WTC11 (cell line): ENCODE measurements around the gene CACNB1. TPM values are rescaled to one million over a fixed set of nuclear protein-coding genes. Genes with fewer than 3 reads are reported as not detected.

Experiments
- ATAC-seq: fragments of 200-7000 bp; cut with Tn5 transposase; 2 replicates; pipeline ENCODE4 v1.10.0; 2021; ENCODE audit warnings: mild to moderate bottlenecking, moderate library complexity
- CTCF ChIA-PET: fragments of 300-600 bp; sonication (Branson Sonifier 250); formaldehyde crosslinking; loops from one replicate; lab custom pipeline; 2021; ENCODE audit warnings: antibody characterized with exemption; lab: Charles Lee
- POLR2A ChIA-PET: fragments of 350-600 bp; sonication (Branson Sonifier 250); formaldehyde crosslinking; loops from one replicate; lab custom pipeline; 2021; ENCODE audit warnings: antibody characterized with exemption; lab: Charles Lee
- DNase-seq: peaks from one replicate; pipeline ENCODE4 v3.0.0; 2021; ENCODE audit warnings: low spot score
- H3K27ac Mint-ChIP-seq: 2 replicates; pipeline ENCODE4 v1.8.0; 2021; ENCODE audit warnings: mixed read lengths
- H3K27me3 Mint-ChIP-seq: 2 replicates; pipeline ENCODE4 v1.8.0; 2021; ENCODE audit warnings: low read depth, mild to moderate bottlenecking, moderate library complexity, mixed read lengths
- H3K36me3 Mint-ChIP-seq: 2 replicates; pipeline ENCODE4 v1.8.0; 2021; ENCODE audit warnings: mixed read lengths
- H3K4me1 Mint-ChIP-seq: 2 replicates; pipeline ENCODE4 v1.8.0; 2022; ENCODE audit warnings: mixed read lengths
- H3K4me3 Mint-ChIP-seq: 2 replicates; pipeline ENCODE4 v1.8.0; 2021; ENCODE audit warnings: mild to moderate bottlenecking, moderate library complexity, mixed read lengths
- H3K9me3 Mint-ChIP-seq: 2 replicates; pipeline ENCODE4 v1.8.0; 2021; ENCODE audit warnings: mixed read lengths
- FOXJ3 ChIP-seq: sonication (generic); formaldehyde crosslinking; IDR thresholded peaks from 2 replicates; pipeline ENCODE4 v1.9.0; 2021; ENCODE audit warnings: missing genetic modification reagents, mild to moderate bottlenecking, borderline replicate concordance
- HMGA2 ChIP-seq: fragments of 250-450 bp; sonication (Bioruptor Pico); IDR thresholded peaks from 2 replicates; pipeline ENCODE4 v1.4.0; 2021; ENCODE audit warnings: mild to moderate bottlenecking, moderate library complexity
- JAZF1 ChIP-seq: fragments of 250-450 bp; sonication (Bioruptor Pico); IDR thresholded peaks from 2 replicates; pipeline ENCODE4 v1.9.0; 2021; ENCODE audit warnings: moderate library complexity, mild to moderate bottlenecking, inconsistent platforms
- JUN ChIP-seq: sonication (generic); formaldehyde crosslinking; IDR thresholded peaks from 2 replicates; pipeline ENCODE4 v1.8.0; 2023; ENCODE audit warnings: mild to moderate bottlenecking, missing genetic modification reagents
- RORB ChIP-seq: fragments of 250-450 bp; sonication (Bioruptor Pico); IDR thresholded peaks from 2 replicates; pipeline ENCODE4 v1.9.0; 2021; ENCODE audit warnings: mild to moderate bottlenecking
- SP1 ChIP-seq: sonication (generic); formaldehyde crosslinking; conservative IDR thresholded peaks from 2 replicates; pipeline ENCODE4 v1.8.1; 2022; ENCODE audit warnings: missing genetic modification reagents
- TEAD1 ChIP-seq: sonication (generic); formaldehyde crosslinking; IDR thresholded peaks from 2 replicates; pipeline ENCODE4 v1.8.0; 2022; ENCODE audit warnings: mild to moderate bottlenecking, missing genetic modification reagents
- ZNF219 ChIP-seq: sonication (generic); formaldehyde crosslinking; IDR thresholded peaks from 2 replicates; pipeline ENCODE4 v1.8.0; 2023; ENCODE audit warnings: missing genetic modification reagents, mild to moderate bottlenecking, borderline replicate concordance
- ZNF396 ChIP-seq: fragments of 250-450 bp; sonication (Bioruptor Pico); IDR thresholded peaks from 2 replicates; pipeline ENCODE4 v1.8.0; 2021; ENCODE audit warnings: mild to moderate bottlenecking, moderate library complexity, borderline replicate concordance
- ZNF416 ChIP-seq: fragments of 250-450 bp; sonication (Bioruptor Pico); IDR thresholded peaks from 2 replicates; pipeline ENCODE4 v1.9.0; 2021; ENCODE audit warnings: mild to moderate bottlenecking, inconsistent platforms
- ZNF671 ChIP-seq: fragments of 250-450 bp; sonication (Bioruptor Pico); IDR thresholded peaks from 2 replicates; pipeline ENCODE4 v1.8.0; 2021; ENCODE audit warnings: mild to moderate bottlenecking
- total RNA-seq: library from RNA; stranded (reverse); gene quantifications from 3 replicates; pipeline ENCODE4 v1.2.3, GENCODE V29; 2021
- TF ChIP-seq, protein P1 (sequence below): fragments of 250-450 bp; sonication (Bioruptor Pico); IDR thresholded peaks from 2 replicates; pipeline ENCODE4 v2.1.2; 2022; ENCODE audit warnings: mild to moderate bottlenecking, moderate library complexity
- TF ChIP-seq, protein P2 (sequence below): sonication (generic); formaldehyde crosslinking; IDR thresholded peaks from 2 replicates; pipeline ENCODE4 v1.8.1; 2022; ENCODE audit warnings: missing genetic modification reagents, borderline replicate concordance
- TF ChIP-seq, protein P3 (sequence below): sonication (generic); formaldehyde crosslinking; IDR thresholded peaks from 2 replicates; pipeline ENCODE4 v1.8.1; 2023; ENCODE audit warnings: mild to moderate bottlenecking, moderate library complexity, missing genetic modification reagents
- TF ChIP-seq, protein P4 (sequence below): fragments of 250-450 bp; sonication (Bioruptor Pico); IDR thresholded peaks from 2 replicates; pipeline ENCODE4 v1.9.0; 2021; ENCODE audit warnings: mild to moderate bottlenecking
- TF ChIP-seq, protein P5 (sequence below): sonication (generic); formaldehyde crosslinking; IDR thresholded peaks from 2 replicates; pipeline ENCODE4 v1.8.1; 2022; ENCODE audit warnings: mild to moderate bottlenecking, missing genetic modification reagents, moderate library complexity, borderline replicate concordance
- TF ChIP-seq, protein P6 (sequence below): sonication (generic); formaldehyde crosslinking; IDR thresholded peaks from 2 replicates; pipeline ENCODE4 v1.8.1; 2023; ENCODE audit warnings: mild to moderate bottlenecking, missing genetic modification reagents
- TF ChIP-seq, protein P7 (sequence below): sonication (generic); formaldehyde crosslinking; IDR thresholded peaks from 2 replicates; pipeline ENCODE4 v1.8.0; 2023; ENCODE audit warnings: mild to moderate bottlenecking, missing genetic modification reagents
- TF ChIP-seq, protein P8 (sequence below): fragments of 250-450 bp; sonication (Bioruptor Pico); conservative IDR thresholded peaks from 2 replicates; pipeline ENCODE4 v1.9.0; 2021; ENCODE audit warnings: mild to moderate bottlenecking
- TF ChIP-seq, protein P9 (sequence below): fragments of 250-450 bp; sonication (Bioruptor Pico); IDR thresholded peaks from 2 replicates; pipeline ENCODE4 v1.9.0; 2021; ENCODE audit warnings: moderate library complexity, mild to moderate bottlenecking, inconsistent platforms, borderline replicate concordance

CACNB1 gene
- total RNA-seq, 1 experiment from 2014 or later: 17.0 TPM

DNA sequence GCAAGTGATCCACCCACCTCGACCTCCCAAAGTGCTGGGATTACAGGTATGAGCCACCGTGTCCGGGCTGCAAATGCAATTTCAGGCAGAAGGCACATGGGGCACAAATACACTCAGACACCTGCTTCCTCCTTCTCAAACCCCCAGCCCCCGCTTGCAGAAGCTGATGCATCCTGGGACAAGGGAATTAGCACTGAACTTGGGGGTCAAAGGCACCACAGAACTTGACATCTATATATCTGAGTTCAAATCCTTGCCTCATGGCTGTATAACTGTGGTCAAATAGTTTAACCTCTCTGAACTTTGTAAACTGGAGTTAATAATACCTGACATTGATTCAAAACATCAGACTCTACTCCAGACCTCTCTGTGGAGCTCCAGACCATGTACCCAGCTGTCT lies 27.4 kb downstream of the CACNB1 start (continued):
- TF ChIP-seq, protein P1, sequence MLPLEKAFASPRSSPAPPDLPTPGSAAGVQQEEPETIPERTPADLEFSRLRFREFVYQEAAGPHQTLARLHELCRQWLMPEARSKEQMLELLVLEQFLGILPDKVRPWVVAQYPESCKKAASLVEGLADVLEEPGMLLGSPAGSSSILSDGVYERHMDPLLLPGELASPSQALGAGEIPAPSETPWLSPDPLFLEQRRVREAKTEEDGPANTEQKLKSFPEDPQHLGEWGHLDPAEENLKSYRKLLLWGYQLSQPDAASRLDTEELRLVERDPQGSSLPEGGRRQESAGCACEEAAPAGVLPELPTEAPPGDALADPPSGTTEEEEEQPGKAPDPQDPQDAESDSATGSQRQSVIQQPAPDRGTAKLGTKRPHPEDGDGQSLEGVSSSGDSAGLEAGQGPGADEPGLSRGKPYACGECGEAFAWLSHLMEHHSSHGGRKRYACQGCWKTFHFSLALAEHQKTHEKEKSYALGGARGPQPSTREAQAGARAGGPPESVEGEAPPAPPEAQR (CRISPR knock-in tag): no peak
- TF ChIP-seq, protein P2, sequence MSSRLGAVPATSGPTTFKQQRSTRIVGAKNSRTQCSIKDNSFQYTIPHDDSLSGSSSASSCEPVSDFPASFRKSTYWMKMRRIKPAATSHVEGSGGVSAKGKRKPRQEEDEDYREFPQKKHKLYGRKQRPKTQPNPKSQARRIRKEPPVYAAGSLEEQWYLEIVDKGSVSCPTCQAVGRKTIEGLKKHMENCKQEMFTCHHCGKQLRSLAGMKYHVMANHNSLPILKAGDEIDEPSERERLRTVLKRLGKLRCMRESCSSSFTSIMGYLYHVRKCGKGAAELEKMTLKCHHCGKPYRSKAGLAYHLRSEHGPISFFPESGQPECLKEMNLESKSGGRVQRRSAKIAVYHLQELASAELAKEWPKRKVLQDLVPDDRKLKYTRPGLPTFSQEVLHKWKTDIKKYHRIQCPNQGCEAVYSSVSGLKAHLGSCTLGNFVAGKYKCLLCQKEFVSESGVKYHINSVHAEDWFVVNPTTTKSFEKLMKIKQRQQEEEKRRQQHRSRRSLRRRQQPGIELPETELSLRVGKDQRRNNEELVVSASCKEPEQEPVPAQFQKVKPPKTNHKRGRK (CRISPR knock-in tag): no peak
- TF ChIP-seq, protein P3, sequence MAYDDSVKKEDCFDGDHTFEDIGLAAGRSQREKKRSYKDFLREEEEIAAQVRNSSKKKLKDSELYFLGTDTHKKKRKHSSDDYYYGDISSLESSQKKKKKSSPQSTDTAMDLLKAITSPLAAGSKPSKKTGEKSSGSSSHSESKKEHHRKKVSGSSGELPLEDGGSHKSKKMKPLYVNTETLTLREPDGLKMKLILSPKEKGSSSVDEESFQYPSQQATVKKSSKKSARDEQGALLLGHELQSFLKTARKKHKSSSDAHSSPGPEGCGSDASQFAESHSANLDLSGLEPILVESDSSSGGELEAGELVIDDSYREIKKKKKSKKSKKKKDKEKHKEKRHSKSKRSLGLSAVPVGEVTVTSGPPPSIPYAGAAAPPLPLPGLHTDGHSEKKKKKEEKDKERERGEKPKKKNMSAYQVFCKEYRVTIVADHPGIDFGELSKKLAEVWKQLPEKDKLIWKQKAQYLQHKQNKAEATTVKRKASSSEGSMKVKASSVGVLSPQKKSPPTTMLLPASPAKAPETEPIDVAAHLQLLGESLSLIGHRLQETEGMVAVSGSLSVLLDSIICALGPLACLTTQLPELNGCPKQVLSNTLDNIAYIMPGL (CRISPR knock-in tag): no peak
- TF ChIP-seq ZNF416 (CRISPR knock-in tag): no peak
- TF ChIP-seq SP1 (CRISPR knock-in tag): no peak
- no peak for TF ChIP-seq ZNF396

DNA sequence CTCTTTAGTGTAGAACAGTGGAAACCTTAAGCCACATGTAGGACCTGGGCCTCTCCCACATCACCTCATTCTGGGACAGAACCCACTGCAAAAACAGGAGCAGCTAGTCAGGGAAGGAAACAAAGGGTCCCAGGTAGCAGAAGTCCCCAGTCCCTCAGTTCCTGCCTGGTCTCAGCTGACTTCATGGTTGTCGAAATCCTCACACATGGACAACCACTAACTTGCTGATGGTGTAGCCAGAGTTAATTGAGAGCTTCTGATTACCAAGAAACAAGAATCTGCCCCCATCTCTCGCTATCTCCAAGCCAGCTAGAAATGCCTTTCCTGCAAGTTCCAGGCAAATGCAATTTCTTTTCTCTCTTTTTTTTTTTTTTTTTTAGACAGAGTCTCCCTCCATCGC lies 28.0 kb downstream of the CACNB1 start:
- ATAC-seq: no peak
- no peak overlapping the region for H3K27ac Mint-ChIP-seq
- DNase-seq: no peak
- POLR2A ChIA-PET: interaction anchor here (0.6 kb wide), 1 partner anchor 762 kb away, joined by 8 read pairs; no protein-coding TSS in a partner anchor
- H3K9me3 Mint-ChIP-seq: peaks cover 9% of the 10 kb centered on the region
- peaks cover 54% of the 10 kb centered on the region for H3K27me3 Mint-ChIP-seq
- no peak for TF ChIP-seq ZNF671 (CRISPR knock-in tag)
- no peak for TF ChIP-seq HMGA2 (CRISPR knock-in tag)
- no peak for TF ChIP-seq RORB (CRISPR knock-in tag)
- TF ChIP-seq, protein P4, sequence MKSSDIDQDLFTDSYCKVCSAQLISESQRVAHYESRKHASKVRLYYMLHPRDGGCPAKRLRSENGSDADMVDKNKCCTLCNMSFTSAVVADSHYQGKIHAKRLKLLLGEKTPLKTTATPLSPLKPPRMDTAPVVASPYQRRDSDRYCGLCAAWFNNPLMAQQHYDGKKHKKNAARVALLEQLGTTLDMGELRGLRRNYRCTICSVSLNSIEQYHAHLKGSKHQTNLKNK: no peak
- no peak for TF ChIP-seq TEAD1 (CRISPR knock-in tag)
- TF ChIP-seq, protein P5, sequence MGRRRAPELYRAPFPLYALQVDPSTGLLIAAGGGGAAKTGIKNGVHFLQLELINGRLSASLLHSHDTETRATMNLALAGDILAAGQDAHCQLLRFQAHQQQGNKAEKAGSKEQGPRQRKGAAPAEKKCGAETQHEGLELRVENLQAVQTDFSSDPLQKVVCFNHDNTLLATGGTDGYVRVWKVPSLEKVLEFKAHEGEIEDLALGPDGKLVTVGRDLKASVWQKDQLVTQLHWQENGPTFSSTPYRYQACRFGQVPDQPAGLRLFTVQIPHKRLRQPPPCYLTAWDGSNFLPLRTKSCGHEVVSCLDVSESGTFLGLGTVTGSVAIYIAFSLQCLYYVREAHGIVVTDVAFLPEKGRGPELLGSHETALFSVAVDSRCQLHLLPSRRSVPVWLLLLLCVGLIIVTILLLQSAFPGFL (CRISPR knock-in tag): no peak
- no peak for TF ChIP-seq JAZF1 (CRISPR knock-in tag)
- TF ChIP-seq ZNF219: no peak
- TF ChIP-seq, protein P6, sequence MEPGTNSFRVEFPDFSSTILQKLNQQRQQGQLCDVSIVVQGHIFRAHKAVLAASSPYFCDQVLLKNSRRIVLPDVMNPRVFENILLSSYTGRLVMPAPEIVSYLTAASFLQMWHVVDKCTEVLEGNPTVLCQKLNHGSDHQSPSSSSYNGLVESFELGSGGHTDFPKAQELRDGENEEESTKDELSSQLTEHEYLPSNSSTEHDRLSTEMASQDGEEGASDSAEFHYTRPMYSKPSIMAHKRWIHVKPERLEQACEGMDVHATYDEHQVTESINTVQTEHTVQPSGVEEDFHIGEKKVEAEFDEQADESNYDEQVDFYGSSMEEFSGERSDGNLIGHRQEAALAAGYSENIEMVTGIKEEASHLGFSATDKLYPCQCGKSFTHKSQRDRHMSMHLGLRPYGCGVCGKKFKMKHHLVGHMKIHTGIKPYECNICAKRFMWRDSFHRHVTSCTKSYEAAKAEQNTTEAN: no peak
- TF ChIP-seq, protein P7, sequence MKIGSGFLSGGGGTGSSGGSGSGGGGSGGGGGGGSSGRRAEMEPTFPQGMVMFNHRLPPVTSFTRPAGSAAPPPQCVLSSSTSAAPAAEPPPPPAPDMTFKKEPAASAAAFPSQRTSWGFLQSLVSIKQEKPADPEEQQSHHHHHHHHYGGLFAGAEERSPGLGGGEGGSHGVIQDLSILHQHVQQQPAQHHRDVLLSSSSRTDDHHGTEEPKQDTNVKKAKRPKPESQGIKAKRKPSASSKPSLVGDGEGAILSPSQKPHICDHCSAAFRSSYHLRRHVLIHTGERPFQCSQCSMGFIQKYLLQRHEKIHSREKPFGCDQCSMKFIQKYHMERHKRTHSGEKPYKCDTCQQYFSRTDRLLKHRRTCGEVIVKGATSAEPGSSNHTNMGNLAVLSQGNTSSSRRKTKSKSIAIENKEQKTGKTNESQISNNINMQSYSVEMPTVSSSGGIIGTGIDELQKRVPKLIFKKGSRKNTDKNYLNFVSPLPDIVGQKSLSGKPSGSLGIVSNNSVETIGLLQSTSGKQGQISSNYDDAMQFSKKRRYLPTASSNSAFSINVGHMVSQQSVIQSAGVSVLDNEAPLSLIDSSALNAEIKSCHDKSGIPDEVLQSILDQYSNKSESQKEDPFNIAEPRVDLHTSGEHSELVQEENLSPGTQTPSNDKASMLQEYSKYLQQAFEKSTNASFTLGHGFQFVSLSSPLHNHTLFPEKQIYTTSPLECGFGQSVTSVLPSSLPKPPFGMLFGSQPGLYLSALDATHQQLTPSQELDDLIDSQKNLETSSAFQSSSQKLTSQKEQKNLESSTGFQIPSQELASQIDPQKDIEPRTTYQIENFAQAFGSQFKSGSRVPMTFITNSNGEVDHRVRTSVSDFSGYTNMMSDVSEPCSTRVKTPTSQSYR (CRISPR knock-in tag): no peak
- TF ChIP-seq JUN (CRISPR knock-in tag): no peak
- no peak for TF ChIP-seq FOXJ3 (CRISPR knock-in tag)
- TF ChIP-seq, protein P8, sequence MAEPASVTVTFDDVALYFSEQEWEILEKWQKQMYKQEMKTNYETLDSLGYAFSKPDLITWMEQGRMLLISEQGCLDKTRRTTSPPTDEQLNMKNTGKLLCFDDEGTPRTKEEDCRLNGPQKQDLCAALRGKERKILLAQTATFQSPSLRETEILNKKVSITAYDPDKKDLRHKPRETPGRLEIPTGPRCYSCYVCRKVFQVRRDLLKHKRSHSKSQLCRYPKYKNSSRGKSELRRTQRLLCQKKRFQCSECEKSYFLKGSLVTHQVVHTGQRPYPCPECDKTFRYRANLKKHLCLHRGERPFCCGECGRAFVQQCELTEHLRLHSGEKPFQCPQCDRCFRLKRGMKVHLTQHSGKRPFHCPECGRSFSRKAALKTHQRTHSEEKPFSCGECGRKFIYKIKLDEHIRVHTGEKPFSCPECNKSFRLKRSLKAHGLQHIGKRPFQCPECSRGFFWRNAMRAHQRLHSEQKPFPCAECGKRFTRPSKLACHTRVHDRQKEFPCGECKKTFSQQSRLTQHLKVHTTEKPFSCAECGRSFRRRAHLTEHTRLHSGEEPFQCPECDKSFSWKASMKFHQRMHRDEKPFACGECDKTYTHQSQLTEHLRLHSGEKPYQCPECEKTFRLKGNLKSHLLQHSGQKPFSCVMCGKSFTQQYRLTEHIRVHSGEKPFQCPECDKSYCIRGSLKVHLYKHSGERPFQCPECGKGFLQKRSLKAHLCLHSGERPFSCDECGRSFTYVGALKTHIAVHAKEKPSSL: no peak
- TF ChIP-seq, protein P9, sequence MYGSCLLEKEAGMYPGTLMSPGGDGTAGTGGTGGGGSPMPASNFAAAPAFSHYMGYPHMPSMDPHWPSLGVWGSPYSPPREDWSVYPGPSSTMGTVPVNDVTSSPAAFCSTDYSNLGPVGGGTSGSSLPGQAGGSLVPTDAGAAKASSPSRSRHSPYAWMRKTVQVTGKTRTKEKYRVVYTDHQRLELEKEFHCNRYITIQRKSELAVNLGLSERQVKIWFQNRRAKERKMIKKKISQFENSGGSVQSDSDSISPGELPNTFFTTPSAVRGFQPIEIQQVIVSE (CRISPR knock-in tag): no peak
- CTCF ChIA-PET: interaction anchor here (0.5 to 3.4 kb wide), 6 partner anchors 18 to 186 kb away, joined by 3 to 11 read pairs (median 4); partner anchors contain the start of genes PLXDC1 and STAC2
- H3K4me1 Mint-ChIP-seq: peaks cover 36% of the 10 kb centered on the region
- H3K36me3 Mint-ChIP-seq: peaks cover 6% of the 10 kb centered on the region
- H3K4me3 Mint-ChIP-seq: no peak overlapping the region
